Stimulated activated CD4-positive, alpha-beta T cell treated with anti-CD3 and anti-CD28 coated beads, TNF-alpha, amount 100 ng/mL, for 1 hour (primary cell): ENCODE results near the gene LAMB3.

Experiments used
- DNase-seq, 3 donors: peaks; one replicate each; pipeline ENCODE4 v3.0.0-alpha.2; 2020; ENCODE audit warnings: low read depth in 3 of 3, low spot score in 1 of 3

Gene LAMB3

DNA sequence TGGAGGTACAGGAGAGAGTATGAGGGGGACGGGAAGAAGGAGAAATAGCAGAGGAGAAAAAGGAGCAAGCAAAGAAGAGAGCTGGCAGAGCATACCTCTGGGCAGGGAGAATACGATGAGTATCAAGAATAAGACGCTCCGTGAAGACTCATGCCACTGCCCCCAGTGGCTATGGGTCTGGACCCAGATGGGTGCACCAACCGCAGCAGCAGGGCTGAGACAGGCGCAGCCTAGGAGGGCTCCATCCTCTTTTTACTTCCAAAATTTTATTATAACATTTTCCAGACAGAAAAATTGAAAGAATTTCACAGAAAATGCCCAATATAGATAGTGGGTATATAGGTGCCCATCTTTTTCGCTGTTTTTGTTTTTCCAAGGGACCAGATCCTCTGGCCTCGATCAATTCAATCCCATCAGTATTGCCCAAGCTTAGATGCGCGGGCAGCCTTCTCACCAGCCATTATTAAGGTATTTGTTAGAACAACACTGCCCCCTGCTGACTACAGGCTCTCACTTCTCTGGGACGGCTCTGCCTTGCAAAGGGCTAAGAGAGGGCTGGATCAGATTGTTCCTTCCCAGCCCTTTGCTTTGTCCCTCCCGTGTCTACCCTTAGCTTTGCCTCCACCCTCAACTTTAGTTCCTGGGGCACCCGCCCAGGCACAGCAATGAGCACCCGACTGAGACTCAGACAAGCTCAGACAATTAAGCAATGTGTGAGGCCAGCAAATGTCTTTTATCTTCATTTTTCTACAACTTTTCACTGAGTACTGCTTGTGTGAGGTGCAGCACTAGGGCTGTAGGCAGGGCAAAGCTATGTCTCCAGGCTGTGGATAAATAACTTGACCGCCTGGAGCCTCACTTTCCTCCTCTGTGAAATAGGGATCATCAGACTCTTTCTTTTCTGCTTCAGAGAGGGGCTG is 86.2 kb downstream of the LAMB3 start:
- DNase-seq: peak; percentile 29 to 55 (median 35)
